Ishikawa (cell line): ENCODE data around the gene PLVAP.
A peak's percentile ranks its signal among the peaks of the same experiment; 100 is the strongest.

Source experiments
- CEBPB ChIP-seq: IDR thresholded peaks from 2 replicates; pipeline ENCODE4 v1.6.1; 2012
- CREB1 ChIP-seq: IDR thresholded peaks from 2 replicates; pipeline ENCODE4 v1.6.1; 2012; ENCODE audit warnings: low read depth
- EGR1 ChIP-seq: IDR thresholded peaks from 2 replicates; pipeline ENCODE4 v1.6.1; 2012
- EP300 ChIP-seq: IDR thresholded peaks from 2 replicates; pipeline ENCODE4 v1.6.1; 2012; ENCODE audit warnings: borderline replicate concordance
- FOXM1 ChIP-seq: IDR thresholded peaks from 2 replicates; pipeline ENCODE4 v1.6.1; 2012; ENCODE audit warnings: low read depth, borderline replicate concordance
- NFIC ChIP-seq: IDR thresholded peaks from 2 replicates; pipeline ENCODE4 v1.6.1; 2012
- RAD21 ChIP-seq: IDR thresholded peaks from 2 replicates; pipeline ENCODE4 v1.6.1; 2012; ENCODE audit warnings: low read depth
- TAF1 ChIP-seq: IDR thresholded peaks from 2 replicates; pipeline ENCODE4 v1.6.1; 2012; ENCODE audit warnings: low read depth, mild to moderate bottlenecking
- TCF12 ChIP-seq: IDR thresholded peaks from 2 replicates; pipeline ENCODE4 v1.6.1; 2012; ENCODE audit warnings: low read depth
- TEAD4 ChIP-seq: IDR thresholded peaks from 2 replicates; pipeline ENCODE4 v1.6.1; 2012
- YY1 ChIP-seq: IDR thresholded peaks from 2 replicates; pipeline ENCODE4 v1.6.1; 2012; ENCODE audit warnings: low read depth
- ZBTB7A ChIP-seq: IDR thresholded peaks from 2 replicates; pipeline ENCODE4 v1.6.1; 2012; ENCODE audit warnings: low read depth
- TF ChIP-seq, protein P1 (sequence below): IDR thresholded peaks from 2 replicates; pipeline ENCODE4 v1.6.1; 2012
- TF ChIP-seq, protein P2 (sequence below): IDR thresholded peaks from 2 replicates; pipeline ENCODE4 v1.6.1; 2012
- TF ChIP-seq, protein P3 (sequence below): IDR thresholded peaks from 2 replicates; pipeline ENCODE4 v1.6.1; 2012; ENCODE audit warnings: low read depth, mild to moderate bottlenecking

Gene PLVAP

DNA sequence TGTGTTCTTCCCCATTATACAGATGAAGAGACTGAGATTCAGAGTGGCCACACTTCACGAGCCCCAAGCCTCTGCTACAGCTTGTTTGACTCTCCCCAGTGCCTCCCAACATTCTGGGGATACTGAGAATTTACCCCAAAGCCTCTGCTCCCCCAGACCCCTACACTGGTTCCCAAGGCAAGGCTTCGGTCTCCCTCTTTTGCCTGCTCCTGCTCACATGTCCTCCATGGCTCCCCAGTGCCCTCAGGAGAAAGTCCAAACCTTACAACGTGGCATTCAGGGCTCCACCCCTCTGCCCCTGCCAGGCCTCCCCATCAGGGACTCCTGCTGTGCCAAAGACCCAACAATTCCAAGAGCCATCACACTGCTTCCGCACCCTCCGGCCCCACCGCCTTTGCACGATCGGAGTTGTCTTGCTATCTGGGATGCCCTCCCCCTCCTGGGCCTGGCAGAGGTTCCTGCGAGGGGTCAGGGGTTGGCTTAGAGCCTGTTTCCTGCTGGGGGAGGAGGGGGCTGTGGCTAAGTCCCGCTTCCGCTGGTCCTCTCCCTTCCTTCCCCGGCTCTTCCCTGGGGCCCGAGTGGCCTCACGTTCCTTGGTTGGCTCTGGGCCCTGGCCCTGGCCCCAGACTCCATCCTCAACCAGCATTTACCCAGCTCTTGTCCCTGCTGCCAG, 24.4 kb downstream of the PLVAP start:
- TF ChIP-seq YY1 (no peak), EGR1 (no peak), TEAD4 (no peak), FOXM1 (no peak)

DNA sequence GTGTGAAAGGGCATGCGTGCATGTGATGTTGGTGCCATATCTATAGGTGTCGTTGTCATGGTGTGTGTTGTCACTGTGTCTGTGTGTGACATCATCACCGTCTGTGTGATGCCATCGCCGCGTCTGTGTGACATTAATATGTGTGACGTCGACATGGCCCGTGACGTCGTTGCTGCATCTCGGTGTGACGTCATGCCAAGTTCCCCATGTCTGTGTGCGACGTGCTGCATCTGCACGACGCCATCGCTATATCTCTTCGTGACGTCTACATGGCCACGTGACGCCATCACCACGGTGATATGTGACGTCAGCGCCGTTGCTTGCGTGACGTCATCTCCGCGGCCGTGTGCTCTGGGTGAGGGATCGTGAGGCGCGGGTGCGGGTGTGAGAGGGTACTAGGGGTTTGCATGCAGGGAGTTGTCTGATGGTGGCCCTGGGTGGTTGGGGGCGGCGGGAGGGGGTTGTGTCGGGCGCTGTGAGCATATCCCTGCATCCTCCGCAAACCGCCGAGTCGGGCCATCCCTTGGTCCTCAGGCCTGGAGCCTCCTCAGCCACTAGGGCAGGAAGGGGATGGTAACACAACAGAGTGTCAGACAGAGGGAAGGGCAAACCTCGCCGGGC, 25.2 kb downstream of the PLVAP start:
- TF ChIP-seq, protein P1, sequence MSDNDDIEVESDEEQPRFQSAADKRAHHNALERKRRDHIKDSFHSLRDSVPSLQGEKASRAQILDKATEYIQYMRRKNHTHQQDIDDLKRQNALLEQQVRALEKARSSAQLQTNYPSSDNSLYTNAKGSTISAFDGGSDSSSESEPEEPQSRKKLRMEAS: no peak
- no peak for TF ChIP-seq YY1
- TF ChIP-seq CREB1: peak; percentile 78
- TF ChIP-seq EP300: no peak
- TF ChIP-seq TAF1: no peak
- TF ChIP-seq, protein P2, sequence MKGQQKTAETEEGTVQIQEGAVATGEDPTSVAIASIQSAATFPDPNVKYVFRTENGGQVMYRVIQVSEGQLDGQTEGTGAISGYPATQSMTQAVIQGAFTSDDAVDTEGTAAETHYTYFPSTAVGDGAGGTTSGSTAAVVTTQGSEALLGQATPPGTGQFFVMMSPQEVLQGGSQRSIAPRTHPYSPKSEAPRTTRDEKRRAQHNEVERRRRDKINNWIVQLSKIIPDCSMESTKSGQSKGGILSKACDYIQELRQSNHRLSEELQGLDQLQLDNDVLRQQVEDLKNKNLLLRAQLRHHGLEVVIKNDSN: peak; percentile 56; the same call in 1 of the 2 replicates

DNA sequence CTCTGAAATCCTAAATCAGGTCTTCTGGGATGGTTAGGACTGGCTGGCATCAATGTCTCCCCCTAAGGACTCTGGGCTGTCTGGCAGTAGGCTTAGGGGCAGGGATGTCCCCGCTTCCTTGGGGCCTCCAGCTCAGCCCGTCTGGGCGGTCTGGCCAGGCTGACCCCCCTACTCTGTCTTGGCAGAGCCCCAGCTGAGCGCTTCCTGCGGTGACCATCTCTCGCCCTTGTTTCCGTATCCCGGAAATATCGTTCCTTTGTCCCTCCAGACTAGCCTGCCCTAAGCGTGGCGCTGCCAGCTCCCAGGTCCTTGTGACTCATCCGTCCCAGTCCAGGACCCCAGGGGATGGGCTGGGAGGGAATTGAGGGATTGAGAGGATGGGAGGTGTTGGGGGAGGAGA, 28.4 kb downstream of the PLVAP start:
- TF ChIP-seq RAD21: no peak
- TF ChIP-seq ZBTB7A: peak; percentile 47; the same call in 1 of the 2 replicates
- TF ChIP-seq EP300: no peak
- TF ChIP-seq, protein P2: no peak
- peak; percentile 42; the same call in 1 of the 2 replicates for TF ChIP-seq NFIC
- no peak for TF ChIP-seq TCF12

DNA sequence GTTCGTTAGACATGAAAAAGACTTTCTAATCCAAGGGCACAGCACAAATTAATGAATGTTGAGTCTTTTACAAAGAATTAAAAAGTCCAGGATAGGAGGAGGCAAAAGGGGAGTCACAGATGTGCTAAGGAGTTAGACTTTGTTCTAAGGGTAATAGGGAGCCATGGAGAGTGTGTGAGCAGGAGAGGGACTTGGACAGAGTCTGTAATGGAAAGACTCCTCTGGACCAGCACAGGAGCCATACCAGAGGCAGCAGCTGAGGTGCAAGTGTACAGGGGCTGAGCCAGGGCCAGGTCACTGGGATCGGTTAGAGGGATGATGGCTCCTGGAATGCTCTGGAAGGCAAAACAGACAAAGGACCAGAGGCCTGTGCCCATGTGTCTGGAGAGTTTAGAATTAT, 29.3 kb downstream of the PLVAP start:
- no peak for TF ChIP-seq TCF12
- no peak for TF ChIP-seq RAD21
- TF ChIP-seq TAF1: no peak
- TF ChIP-seq TEAD4: no peak
- no peak for TF ChIP-seq NFIC
- TF ChIP-seq EGR1: no peak
- no peak for TF ChIP-seq ZBTB7A
- TF ChIP-seq CREB1: no peak
- TF ChIP-seq EP300: no peak
- TF ChIP-seq, protein P3, sequence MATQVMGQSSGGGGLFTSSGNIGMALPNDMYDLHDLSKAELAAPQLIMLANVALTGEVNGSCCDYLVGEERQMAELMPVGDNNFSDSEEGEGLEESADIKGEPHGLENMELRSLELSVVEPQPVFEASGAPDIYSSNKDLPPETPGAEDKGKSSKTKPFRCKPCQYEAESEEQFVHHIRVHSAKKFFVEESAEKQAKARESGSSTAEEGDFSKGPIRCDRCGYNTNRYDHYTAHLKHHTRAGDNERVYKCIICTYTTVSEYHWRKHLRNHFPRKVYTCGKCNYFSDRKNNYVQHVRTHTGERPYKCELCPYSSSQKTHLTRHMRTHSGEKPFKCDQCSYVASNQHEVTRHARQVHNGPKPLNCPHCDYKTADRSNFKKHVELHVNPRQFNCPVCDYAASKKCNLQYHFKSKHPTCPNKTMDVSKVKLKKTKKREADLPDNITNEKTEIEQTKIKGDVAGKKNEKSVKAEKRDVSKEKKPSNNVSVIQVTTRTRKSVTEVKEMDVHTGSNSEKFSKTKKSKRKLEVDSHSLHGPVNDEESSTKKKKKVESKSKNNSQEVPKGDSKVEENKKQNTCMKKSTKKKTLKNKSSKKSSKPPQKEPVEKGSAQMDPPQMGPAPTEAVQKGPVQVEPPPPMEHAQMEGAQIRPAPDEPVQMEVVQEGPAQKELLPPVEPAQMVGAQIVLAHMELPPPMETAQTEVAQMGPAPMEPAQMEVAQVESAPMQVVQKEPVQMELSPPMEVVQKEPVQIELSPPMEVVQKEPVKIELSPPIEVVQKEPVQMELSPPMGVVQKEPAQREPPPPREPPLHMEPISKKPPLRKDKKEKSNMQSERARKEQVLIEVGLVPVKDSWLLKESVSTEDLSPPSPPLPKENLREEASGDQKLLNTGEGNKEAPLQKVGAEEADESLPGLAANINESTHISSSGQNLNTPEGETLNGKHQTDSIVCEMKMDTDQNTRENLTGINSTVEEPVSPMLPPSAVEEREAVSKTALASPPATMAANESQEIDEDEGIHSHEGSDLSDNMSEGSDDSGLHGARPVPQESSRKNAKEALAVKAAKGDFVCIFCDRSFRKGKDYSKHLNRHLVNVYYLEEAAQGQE: no peak
- TF ChIP-seq, protein P1: no peak
- TF ChIP-seq CEBPB: no peak
- no peak for TF ChIP-seq FOXM1

DNA sequence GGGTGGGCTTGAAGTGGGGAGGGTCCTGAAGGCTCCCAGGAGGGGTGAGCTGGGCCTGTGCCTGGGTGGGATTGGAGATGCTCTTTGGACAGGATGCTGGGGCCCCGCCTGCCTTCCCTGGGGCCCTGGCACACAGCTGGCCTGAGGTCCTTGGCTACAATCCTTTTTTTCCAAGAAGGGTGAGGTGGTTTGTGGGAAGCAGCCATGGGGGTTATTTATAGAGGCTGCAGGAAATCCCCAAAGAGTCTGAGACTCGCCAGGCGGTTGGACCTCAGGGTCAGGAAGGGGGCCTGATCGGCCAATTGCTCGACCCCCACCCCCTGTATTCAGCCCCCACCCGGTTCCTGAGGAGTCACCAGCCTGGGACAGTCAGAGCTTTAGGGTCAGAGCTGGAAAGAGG, 29.8 kb downstream of the PLVAP start:
- TF ChIP-seq, protein P3: no peak
- TF ChIP-seq YY1 (no peak), FOXM1 (no peak)

DNA sequence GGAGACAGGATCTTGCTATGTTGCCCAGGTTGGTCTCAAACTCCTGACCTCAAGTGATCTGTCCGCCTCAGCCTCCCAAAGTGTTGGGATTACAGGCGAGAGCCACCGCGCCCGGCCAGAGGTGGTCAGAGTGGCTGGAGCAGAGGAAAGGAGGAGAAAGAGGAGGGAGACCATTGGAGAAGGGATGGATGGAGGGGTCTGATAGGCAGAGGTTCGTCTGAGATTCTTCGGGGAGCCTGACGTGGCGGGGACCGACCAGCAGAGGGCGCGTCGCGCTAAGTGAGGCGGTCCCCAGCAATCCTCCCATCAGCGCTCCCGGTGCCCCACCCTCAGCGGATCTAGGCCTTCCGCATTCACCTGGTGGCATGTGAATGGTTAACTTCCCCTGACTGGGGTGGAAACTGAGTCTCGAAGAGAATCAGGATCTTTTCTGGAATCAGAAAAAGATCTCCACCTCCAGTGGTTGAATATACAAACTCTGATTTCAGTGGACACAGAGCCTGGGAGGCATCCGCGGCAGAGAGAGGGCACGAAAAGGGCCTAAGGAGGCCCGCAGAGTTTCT, 31.0 kb downstream of the PLVAP start:
- TF ChIP-seq RAD21: peak; percentile 86
- no peak for TF ChIP-seq NFIC
- no peak for TF ChIP-seq CEBPB
- TF ChIP-seq, protein P1: 0 out of 2 replicates have a peak, but pooled peaks have one; percentile 12
